Measurements from ENCODE around the gene LTC4S.
"Not testable (repeated sequence)": the region's sequence is repeated elsewhere in the genome, so short reads cannot be mapped to it uniquely, and the experiment has no call there.

The LTC4S gene

GRCh38 chr5:179769796-179770195 lies 24.0 kb upstream of the LTC4S start:
- DNase-seq (ENCODE audit: low read depth): no peak

GRCh38 chr5:179771311-179771895 lies 22.4 kb upstream of the LTC4S start:
- no peak for DNase-seq (ENCODE audit: low read depth)

DNA sequence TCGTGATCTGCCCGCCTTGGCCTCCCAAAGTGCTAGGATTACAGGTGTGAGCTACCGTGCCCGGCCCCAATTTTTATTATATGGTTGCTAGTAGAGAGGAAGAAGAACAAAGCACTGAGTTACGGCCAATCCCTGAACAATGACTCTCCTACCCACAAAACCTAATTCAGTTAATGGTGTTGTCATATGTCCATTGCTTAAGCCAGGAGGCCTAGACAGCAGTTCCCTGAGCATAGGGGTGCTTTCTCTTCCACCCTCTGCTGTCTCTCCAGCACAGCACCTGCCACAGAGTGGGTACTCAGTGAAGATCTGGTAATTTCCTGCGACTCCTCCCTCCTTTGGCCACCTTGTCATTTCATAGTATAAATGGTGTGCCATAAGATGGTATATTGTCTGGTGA lies 21.4 kb upstream of the LTC4S start:
- no peak for DNase-seq (ENCODE audit: low read depth)

GRCh38 chr5:179773686-179774040 lies 20.1 kb upstream of the LTC4S start:
- DNase-seq (ENCODE audit: low read depth): no peak

DNA sequence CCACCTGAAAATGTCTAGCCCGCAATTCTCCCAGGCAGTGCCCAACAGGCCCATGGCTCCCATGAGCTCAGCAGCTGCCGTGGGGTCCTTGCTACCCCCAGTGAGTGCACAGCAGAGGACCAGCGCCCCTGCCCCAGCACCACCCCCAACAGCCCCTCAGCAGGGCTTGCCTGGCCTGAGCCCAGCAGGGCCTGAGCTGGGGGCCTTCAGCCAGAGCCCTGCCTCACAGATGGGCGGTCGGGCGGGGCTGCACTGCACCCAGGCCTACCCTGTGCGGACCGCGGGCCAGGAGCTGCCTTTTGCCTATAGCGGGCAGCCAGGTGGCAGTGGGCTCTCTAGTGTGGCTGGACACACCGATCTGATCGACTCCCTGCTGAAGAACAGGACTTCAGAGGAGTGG lies 19.3 kb upstream of the LTC4S start:
- DNase-seq (ENCODE audit: low read depth): no peak

- no peak for DNase-seq (ENCODE audit: low read depth)
These were observed 17.3 kb upstream of the LTC4S start for GRCh38 chr5:179776411-179776938.

GRCh38 chr5:179777456-179777855 lies 16.3 kb upstream of the LTC4S start:
- no peak for DNase-seq (ENCODE audit: low read depth)

DNA sequence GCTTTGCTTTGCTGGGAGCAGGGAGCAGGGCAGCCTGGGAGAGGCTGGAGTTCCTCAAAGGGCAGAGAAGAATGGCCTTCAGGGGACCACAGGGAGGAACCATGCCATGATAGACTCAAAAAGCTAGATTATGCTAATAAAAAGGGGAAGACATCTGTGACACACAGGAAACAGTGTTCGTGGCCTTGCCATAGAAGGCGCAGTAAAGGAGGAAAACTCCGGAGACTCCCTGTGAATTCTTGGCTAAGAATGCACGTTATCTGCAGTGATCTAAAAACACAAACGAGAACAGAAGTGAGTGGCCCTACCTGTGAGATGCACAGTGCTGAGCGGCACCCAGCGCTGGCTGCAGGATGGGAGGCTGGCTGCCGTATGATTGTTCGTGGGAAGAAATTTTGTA lies 15.9 kb upstream of the LTC4S start:
- DNase-seq (ENCODE audit: low read depth): no peak

DNA sequence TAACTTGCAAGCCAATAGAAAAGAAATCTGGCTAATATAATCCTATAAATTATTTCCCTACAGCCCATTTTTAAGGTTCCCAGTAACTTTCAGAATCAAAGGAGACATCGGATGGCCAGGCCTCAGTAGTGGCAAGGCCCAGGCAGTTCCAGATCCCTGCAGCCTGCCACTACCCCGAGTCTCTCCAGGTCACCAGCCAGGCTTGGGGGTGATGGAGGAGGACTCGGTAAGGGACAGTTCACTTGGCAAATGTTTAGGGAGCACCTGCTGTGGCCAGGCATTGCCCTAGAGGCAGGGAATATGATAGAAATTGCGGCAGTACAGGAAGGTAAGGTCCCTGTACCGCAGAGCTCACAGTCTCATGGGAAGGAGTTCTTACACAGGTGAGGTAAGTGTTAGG lies 15.2 kb upstream of the LTC4S start:
- no peak for DNase-seq (ENCODE audit: low read depth)

DNA sequence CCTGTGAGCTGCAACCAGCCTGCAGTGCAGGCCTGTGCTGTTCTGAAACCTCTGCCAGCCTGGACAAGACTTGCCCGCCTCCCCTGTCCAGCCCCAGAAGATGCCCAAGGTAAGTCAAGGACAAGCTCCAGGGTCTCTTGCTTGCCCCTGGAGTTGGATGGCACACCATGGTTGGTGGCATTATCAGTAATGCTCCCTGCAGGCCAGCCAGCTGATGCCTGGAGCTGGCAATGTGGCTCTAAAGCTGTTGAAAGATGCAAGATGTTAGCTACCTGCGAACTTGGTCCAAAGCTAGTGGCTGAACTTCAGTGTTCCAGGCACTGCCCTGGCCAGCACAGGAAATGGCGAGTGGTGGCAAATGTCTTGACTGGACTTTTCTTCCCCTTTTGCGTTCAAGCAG lies 14.0 kb upstream of the LTC4S start:
- DNase-seq (ENCODE audit: low read depth): no peak

DNA sequence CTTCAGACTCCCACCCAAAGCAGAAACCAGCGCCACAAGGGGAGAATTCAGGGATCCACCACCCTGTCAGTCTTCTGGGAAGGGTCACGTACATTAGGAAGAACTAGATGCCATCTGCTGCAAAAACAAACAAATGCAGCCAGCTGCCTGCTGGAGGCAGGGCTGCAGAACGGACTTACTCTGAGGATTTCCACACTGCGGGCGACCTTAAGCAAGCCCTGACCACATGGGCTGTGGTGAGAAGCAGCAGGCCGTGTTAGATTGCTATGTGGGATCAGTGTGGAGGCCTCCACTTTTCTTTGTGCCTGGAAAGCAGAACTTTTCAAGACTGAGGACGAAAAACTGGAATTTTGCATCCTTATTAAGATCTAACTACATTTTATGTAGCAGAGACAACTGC lies 13.4 kb upstream of the LTC4S start:
- DNase-seq (ENCODE audit: low read depth): no peak

DNA sequence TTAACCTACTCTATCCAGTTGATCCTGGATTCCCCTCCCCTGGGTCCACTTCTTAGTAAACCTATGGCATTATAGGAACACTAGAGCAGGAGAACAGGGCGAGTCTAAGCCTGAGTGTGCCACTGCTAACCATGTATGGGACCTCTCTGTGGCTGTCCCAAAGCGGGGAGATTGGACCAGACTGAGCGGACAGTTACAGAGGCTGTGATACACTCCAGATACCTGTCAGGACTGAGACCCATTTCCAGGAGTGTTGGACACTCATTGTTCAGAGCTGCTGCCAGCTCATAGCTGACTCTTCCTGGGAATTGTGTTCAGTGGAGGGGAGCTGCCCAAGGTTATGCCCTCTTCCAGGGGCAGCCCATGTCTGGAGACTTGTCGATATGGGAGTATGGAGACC lies 11.9 kb upstream of the LTC4S start:
- DNase-seq (ENCODE audit: low read depth): no peak

- DNase-seq (ENCODE audit: low read depth): no peak
These were observed 10.7 kb upstream of the LTC4S start for GRCh38 chr5:179783128-179783527.

DNA sequence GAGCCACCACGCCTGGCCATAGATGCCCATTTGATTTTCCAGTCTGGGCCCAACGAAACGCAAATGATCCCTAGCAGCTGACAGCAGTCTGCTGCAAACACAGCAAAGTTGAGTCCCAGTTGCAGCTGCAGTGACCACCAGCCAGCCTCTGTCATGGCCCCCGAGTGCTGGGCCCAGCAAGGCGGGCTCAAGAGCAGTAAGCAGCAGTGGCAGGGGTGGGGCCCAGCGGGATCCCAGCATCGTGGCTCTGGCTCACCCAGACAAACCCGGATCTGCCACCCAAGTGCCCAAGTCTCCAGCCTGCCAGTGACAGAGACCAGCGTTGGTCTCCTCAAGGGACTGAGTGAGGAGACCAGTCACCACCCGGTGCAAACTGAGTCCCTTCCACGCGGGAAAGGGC lies 6.9 kb upstream of the LTC4S start:
- DNase-seq (ENCODE audit: low read depth): no peak

- no peak for DNase-seq (ENCODE audit: low read depth)
These were observed 5.5 kb upstream of the LTC4S start for GRCh38 chr5:179788193-179788854.

DNA sequence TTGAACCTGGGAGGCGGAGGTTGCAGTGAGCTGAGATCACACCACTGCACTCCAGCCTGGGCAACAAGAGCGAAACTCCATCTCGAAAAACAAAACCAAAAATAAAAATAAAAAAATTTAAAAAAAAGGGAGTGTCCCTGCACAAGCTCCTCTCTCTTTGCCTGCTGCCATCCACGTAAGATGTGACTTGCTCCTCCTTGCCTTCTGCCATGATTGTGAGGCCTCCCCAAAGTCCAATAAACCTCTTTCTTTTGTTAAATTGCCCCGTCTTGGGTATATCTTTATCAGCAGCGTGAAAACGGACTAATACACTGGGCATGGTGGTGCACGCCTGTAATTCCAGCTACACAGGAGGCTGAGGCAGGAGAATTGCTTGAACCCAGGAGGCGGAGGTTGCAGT lies 4.5 kb upstream of the LTC4S start:
- not testable (repeated sequence) for DNase-seq (ENCODE audit: low read depth)

- DNase-seq (ENCODE audit: low read depth): no peak
These were observed 1.7 kb upstream of the LTC4S start for GRCh38 chr5:179791881-179792611.

GRCh38 chr5:179792612-179793467 lies 946 bp upstream of the LTC4S start:
- no peak for DNase-seq (ENCODE audit: low read depth)

DNA sequence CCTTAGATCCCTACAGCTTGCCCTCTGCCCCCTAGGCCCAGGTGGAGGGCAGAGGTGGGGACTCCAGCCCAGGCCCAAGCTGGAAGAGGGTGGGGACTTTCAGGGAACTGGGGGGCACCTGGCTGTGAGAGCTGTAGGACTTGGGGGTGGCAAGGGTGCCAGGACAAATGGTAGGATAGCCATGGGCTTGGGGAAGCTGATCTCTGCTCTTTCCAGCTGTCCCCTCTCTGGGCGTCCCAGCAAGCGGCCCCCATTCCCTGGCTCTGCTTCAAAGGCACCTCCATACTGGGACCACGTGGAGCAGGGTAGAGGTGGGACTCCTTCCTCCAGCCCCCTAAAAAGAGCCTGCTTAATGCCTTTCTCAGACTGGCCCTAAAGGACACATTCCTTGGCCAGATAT lies 385 bp downstream of the LTC4S start:
- no peak for DNase-seq (ENCODE audit: low read depth)

DNA sequence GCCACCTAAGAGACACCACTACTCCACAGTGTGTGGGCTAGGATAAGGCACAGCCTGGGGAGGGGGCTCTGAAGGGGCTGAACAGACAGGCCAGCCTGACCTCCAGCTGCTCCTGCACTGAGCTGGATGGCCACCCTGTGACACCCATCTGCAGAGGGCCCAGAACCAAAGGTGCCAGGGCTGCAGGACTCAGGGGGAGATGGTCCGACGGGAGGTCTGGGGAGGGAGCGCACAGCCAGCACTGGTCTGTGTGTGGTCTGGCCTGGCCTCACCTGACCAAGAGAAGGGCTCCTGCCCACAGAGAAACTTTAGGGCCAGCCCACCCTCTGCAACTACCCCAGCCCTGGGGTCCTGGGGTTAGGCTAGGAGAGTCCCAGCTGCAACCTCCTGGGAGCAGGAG lies 789 bp downstream of the LTC4S start:
- no peak for DNase-seq (ENCODE audit: low read depth)

DNA sequence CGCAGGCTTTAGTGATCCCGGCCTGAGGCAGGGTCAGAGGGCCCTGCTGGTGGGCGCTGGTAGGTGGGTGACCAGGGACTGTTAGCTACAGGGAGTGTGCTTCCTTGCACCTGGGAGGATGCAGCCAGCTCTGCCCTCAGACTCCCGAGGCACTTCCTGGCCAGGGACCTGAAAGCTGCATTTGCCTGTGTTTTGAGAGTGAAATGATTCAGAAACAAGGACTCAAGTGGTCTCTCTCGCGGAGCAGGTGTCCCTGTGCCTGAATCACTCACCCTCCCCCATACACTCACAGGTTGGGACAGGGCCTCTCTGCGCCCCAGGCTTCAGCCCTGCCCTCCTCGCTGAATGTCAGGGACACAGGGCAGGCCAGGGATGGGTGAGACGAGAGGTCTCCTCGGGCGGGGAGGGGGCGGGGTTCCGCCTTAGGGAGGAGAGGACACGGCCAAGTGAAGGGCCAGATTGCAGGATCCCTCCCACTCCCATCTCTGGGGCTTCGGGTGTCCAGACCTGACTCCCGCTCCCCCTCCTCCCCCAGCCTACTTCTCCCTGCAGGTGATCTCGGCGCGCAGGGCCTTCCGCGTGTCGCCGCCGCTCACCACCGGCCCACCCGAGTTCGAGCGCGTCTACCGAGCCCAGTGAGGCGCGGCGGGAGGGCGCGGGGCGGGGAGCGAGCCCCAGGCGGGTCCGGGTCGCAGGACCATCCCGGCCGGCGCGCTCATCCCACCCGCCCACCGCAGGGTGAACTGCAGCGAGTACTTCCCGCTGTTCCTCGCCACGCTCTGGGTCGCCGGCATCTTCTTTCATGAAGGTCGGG lies 1.5 kb downstream of the LTC4S start:
- DNase-seq (ENCODE audit: low read depth): no peak

Data from stimulated activated CD8-positive, alpha-beta memory T cell treated with anti-CD3 and anti-CD28 coated beads, Interleukin-12 subunit alpha, Interleukin-12 subunit beta, amount 100 ng/mL, for 1 hour (primary cell).